ENCODE measurements around the gene CYP4Z1. TPM values are rescaled to one million over a fixed set of nuclear protein-coding genes. Genes with fewer than 3 reads are reported as not detected.

CYP4Z1 gene
- total and polyA plus RNA-seq, 4 donors: 1.1 to 2.5 (median 1.9) TPM

Other genes with a start within 250 kb of the CYP4Z1 start
- gene CYP4A11, start 125.8 kb upstream of the CYP4Z1 start, total RNA-seq: under 1 TPM; 0.69 to 0.72 TPM
- 1 to 10 TPM; 3.1 to 3.5 TPM for gene CYP4A11, start 125.8 kb upstream of the CYP4Z1 start, polyA plus RNA-seq (ENCODE audit: insufficient read length in 2 of 2)
- 10 to 100 TPM; 26.2 to 33.3 TPM for gene CYP4X1, start 43.6 kb upstream of the CYP4Z1 start, total RNA-seq
- 10 to 100 TPM; 20.0 to 21.7 TPM for gene CYP4X1, start 43.6 kb upstream of the CYP4Z1 start, polyA plus RNA-seq (ENCODE audit: insufficient read length in 2 of 2)
- gene CYP4A22, start 70.2 kb downstream of the CYP4Z1 start, total RNA-seq: under 1 TPM in 1 of 2 donors, not detected in 1; 0.22 TPM
- 1 to 10 TPM in 1 of 2 donors, under 1 TPM in 1; 0.55 to 1.0 TPM for gene CYP4A22, start 70.2 kb downstream of the CYP4Z1 start, polyA plus RNA-seq (ENCODE audit: insufficient read length in 2 of 2)
- under 1 TPM in 1 of 2 donors, not detected in 1; 0.30 TPM for gene PDZK1IP1, start 122.8 kb downstream of the CYP4Z1 start, total RNA-seq
- gene PDZK1IP1, start 122.8 kb downstream of the CYP4Z1 start, polyA plus RNA-seq (ENCODE audit: insufficient read length in 2 of 2): under 1 TPM in 1 of 2 donors, not detected in 1; 0.35 TPM
- 1 to 10 TPM; 5.6 to 8.7 TPM for gene TAL1, start 165.0 kb downstream of the CYP4Z1 start, total RNA-seq
- gene TAL1, start 165.0 kb downstream of the CYP4Z1 start, polyA plus RNA-seq (ENCODE audit: insufficient read length in 2 of 2): 1 to 10 TPM; 5.8 to 8.7 TPM
- gene STIL, start 246.9 kb downstream of the CYP4Z1 start, total RNA-seq: 10 to 100 TPM in 1 of 2 donors, 1 to 10 TPM in 1; 6.6 to 10.7 TPM
- 1 to 10 TPM; 4.4 to 4.6 TPM for gene STIL, start 246.9 kb downstream of the CYP4Z1 start, polyA plus RNA-seq (ENCODE audit: insufficient read length in 2 of 2)

Measured in spinal cord (tissue), 4 donors.